ENCODE measurements around the gene ATPAF1.

The ATPAF1 gene

DNA sequence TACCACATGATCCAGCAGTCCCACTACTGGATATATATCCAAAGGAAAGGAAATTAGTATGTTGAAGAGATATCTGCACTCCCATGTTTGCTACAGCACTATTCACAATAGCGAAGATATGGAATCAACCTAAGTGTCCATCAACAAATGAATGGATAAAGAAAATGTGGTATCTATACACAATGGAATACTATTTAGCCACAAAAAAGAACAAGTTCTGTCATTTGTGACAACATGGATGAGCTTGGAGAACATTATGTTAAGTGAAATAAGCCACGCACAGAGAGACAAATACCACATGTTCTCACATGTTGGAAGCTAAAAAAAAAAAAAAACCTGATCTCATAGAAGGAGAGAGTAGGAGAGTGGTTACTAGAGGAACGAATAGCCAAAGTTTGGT is 17.7 kb downstream of the ATPAF1 start:
- DNase-seq (ENCODE audit: insufficient read length, low spot score) (no peak), FAIRE-seq (peak; percentile 69)
- TF ChIP-seq POLR2A (IDR thresholded peaks at IDR 0.05; ENCODE audit: low read depth, low read length) = no peak

- FAIRE-seq (no peak), DNase-seq (ENCODE audit: insufficient read length, low spot score) (no peak)
- TF ChIP-seq POLR2A (IDR thresholded peaks at IDR 0.05; ENCODE audit: low read depth, low read length) = no peak
These were observed 18.4 kb downstream of the ATPAF1 start for GRCh38 chr1:46649764-46650163.

DNA sequence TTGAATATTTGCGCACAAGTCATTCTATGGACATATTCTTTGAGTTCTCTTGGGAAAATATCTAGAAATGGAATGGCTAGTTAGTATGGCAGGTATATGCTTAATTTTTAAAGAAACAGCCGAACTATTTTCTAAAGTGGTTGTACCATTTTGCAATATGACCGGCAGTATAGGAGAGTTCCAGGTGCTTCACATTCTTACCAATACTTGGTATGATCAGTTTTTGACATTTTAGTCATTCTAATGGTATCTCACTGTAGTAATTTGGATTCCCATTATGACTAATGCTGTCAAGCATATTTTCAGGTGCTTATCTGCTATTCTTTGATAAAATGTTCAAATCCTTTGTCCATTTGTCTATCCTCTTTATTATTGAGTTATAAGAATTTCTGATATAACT is 20.6 kb downstream of the ATPAF1 start:
- FAIRE-seq = peak; percentile 53
- DNase-seq (ENCODE audit: insufficient read length, low spot score) = no peak
- TF ChIP-seq POLR2A (IDR thresholded peaks at IDR 0.05; ENCODE audit: low read depth, low read length) = no peak

- FAIRE-seq (peak; percentile 89), DNase-seq (ENCODE audit: insufficient read length, low spot score) (no peak)
- no peak for TF ChIP-seq POLR2A (IDR thresholded peaks at IDR 0.05; ENCODE audit: low read depth, low read length)
These were observed 21.3 kb downstream of the ATPAF1 start for GRCh38 chr1:46646844-46647243.

DNA sequence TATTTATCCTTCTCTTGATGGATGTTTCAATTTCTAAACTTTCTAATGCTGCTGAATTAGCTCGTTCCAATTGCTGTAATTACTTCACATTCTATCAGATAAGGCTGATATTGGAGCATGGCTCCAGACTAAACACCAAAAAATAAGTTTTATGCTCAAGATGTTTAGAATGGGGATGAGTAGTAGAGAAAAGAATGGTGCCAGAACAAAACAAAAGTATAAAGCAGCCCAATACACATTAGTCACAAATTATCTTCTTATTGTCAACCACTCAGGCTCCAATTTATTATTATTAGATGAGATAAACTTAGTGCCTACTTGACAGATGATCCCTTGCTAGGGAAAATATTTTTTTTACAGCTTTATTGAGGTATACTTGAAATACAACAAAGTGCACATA is 21.8 kb downstream of the ATPAF1 start:
- DNase-seq (ENCODE audit: insufficient read length, low spot score) = no peak
- no peak for TF ChIP-seq POLR2A (IDR thresholded peaks at IDR 0.05; ENCODE audit: low read depth, low read length)
- FAIRE-seq = no peak

- DNase-seq (ENCODE audit: insufficient read length, low spot score) (no peak), FAIRE-seq (no peak)
- TF ChIP-seq POLR2A (IDR thresholded peaks at IDR 0.05; ENCODE audit: low read depth, low read length) = no peak
These were observed 22.3 kb downstream of the ATPAF1 start for GRCh38 chr1:46645815-46646214.

DNA sequence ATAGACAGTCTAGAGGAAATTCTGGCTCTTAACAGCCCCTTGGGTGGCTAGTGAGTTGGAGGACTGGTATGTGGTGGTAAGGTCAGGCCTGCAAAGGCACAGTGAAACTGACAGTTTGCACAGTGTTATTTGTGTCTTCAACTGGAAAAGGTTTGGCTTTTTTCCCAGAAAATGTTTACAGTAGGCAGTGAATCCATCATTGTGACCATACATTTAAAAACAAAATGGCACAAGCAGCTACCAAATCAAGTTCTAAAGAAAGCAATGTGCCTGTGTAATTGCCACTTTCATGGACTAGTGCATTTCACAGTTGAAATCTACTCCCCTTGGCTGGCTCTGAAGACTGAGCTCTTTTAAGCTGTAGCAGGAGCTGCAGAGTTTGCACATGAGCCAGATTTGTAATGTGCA is 24.8 kb downstream of the ATPAF1 start:
- TF ChIP-seq POLR2A (IDR thresholded peaks at IDR 0.05; ENCODE audit: low read depth, low read length) = no peak
- FAIRE-seq = peak; percentile 100
- peak; percentile 52 for DNase-seq (ENCODE audit: insufficient read length, low spot score)

GRCh38 chr1:46642115-46642680 is 26.0 kb downstream of the ATPAF1 start:
- FAIRE-seq (no peak), DNase-seq (ENCODE audit: insufficient read length, low spot score) (no peak)
- no peak for TF ChIP-seq POLR2A (IDR thresholded peaks at IDR 0.05; ENCODE audit: low read depth, low read length)

DNA sequence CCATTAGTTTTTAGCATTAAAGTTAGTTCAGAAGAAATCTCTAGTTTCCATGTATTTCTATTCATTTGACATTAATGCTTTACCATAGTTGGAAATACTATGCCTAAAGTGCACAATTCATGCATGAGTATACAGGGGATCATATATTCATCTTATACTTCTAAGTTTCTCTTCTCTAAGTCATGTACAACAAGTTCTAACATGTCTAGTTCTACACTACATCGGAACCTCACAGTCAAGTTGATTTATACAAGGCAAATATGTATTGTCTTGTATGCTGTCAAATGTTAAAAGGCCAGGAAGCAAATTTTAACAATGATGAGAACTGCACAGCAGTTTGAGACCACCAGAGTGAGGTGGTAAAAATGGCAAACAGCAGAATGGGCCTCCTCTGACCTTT is 28.6 kb downstream of the ATPAF1 start:
- FAIRE-seq (no peak), DNase-seq (ENCODE audit: insufficient read length, low spot score) (no peak)
- TF ChIP-seq POLR2A (IDR thresholded peaks at IDR 0.05; ENCODE audit: low read depth, low read length) = no peak

DNA sequence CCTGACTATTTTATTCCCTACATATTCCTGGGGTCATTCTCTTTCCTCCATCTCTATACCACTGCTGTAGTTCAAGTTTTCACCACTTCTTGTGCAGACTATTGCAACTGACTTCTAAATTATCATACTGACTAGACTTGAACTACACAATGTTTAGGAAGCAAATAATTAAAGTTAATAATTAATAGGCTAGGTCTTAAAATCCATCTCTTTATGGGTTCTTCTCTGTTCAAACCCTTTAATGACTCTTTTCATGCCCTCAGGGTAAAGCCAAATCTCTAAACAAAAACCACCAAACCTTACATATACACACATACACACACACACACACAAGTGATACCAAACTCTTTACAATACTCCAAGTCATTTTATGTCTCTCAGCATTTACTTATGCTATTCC is 29.2 kb downstream of the ATPAF1 start:
- FAIRE-seq (no peak), DNase-seq (ENCODE audit: insufficient read length, low spot score) (no peak)
- TF ChIP-seq POLR2A (IDR thresholded peaks at IDR 0.05; ENCODE audit: low read depth, low read length) = no peak

- TF ChIP-seq POLR2A (IDR thresholded peaks at IDR 0.05; ENCODE audit: low read depth, low read length) = no peak
- DNase-seq (ENCODE audit: insufficient read length, low spot score) = no peak
- no peak for FAIRE-seq
These were observed 30.6 kb downstream of the ATPAF1 start for GRCh38 chr1:46637444-46638083.

DNA sequence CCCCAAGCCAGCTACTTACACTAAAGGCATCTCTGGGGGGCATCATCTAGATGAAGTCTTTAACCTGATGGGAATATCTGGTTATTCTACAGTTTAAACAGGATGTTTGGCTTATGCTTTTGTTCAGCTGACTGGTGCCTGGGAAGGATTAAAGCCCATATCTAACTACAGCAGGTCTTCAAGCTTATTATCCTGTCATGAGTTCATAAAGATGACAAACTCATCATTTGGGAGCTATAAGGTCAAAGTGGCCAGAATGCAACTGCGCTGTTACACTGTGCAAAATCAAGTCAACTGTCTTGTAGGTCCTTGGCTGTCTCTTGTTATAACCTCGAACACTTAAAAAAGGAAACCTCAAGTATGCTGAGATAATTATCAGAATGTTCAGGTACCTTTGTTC is 33.0 kb downstream of the ATPAF1 start:
- FAIRE-seq (no peak), DNase-seq (ENCODE audit: insufficient read length, low spot score) (no peak)
- TF ChIP-seq POLR2A (IDR thresholded peaks at IDR 0.05; ENCODE audit: low read depth, low read length) = no peak

GRCh38 chr1:46630719-46631118 is 37.4 kb downstream of the ATPAF1 start:
- no peak for TF ChIP-seq POLR2A (IDR thresholded peaks at IDR 0.05; ENCODE audit: low read depth, low read length)
- no peak for FAIRE-seq
- no peak for DNase-seq (ENCODE audit: insufficient read length, low spot score)

- DNase-seq (ENCODE audit: insufficient read length, low spot score) = no peak
- FAIRE-seq = no peak
- no peak for TF ChIP-seq POLR2A (IDR thresholded peaks at IDR 0.05; ENCODE audit: low read depth, low read length)
These were observed 44.2 kb downstream of the ATPAF1 start for GRCh38 chr1:46623743-46624644.

Data from H54 (cell line).